Ishikawa (cell line): ENCODE data around the gene OSBPL8.

Experiments used
- CEBPB ChIP-seq: IDR thresholded peaks from 2 replicates; pipeline ENCODE4 v1.6.1; 2012
- CREB1 ChIP-seq: IDR thresholded peaks from 2 replicates; pipeline ENCODE4 v1.6.1; 2012; ENCODE audit warnings: low read depth
- EGR1 ChIP-seq: IDR thresholded peaks from 2 replicates; pipeline ENCODE4 v1.6.1; 2012
- EP300 ChIP-seq: IDR thresholded peaks from 2 replicates; pipeline ENCODE4 v1.6.1; 2012; ENCODE audit warnings: borderline replicate concordance
- FOXM1 ChIP-seq: IDR thresholded peaks from 2 replicates; pipeline ENCODE4 v1.6.1; 2012; ENCODE audit warnings: low read depth, borderline replicate concordance
- MAX ChIP-seq: IDR thresholded peaks from 2 replicates; pipeline ENCODE4 v1.6.1; 2012
- NFIC ChIP-seq: IDR thresholded peaks from 2 replicates; pipeline ENCODE4 v1.6.1; 2012
- RAD21 ChIP-seq: IDR thresholded peaks from 2 replicates; pipeline ENCODE4 v1.6.1; 2012; ENCODE audit warnings: low read depth
- REST ChIP-seq: IDR thresholded peaks from 2 replicates; pipeline ENCODE4 v1.6.1; 2012; ENCODE audit warnings: low read depth, mild to moderate bottlenecking
- TAF1 ChIP-seq: IDR thresholded peaks from 2 replicates; pipeline ENCODE4 v1.6.1; 2012; ENCODE audit warnings: low read depth, mild to moderate bottlenecking
- TEAD4 ChIP-seq: IDR thresholded peaks from 2 replicates; pipeline ENCODE4 v1.6.1; 2012
- USF1 ChIP-seq: IDR thresholded peaks from 2 replicates; pipeline ENCODE4 v1.6.1; 2012
- YY1 ChIP-seq: IDR thresholded peaks from 2 replicates; pipeline ENCODE4 v1.6.1; 2012; ENCODE audit warnings: low read depth
- ZBTB7A ChIP-seq: IDR thresholded peaks from 2 replicates; pipeline ENCODE4 v1.6.1; 2012; ENCODE audit warnings: low read depth

- TF ChIP-seq RAD21 (no peak), YY1 (no peak), USF1 (no peak), CEBPB (no peak), EP300 (no peak), TAF1 (no peak), MAX (no peak), ZBTB7A (no peak), CREB1 (no peak), REST (no peak), TEAD4 (no peak), EGR1 (no peak), FOXM1 (no peak), NFIC (no peak)
These were observed 36.2 kb downstream of the OSBPL8 start for GRCh38 chr12:76523408-76523807.
